Activated T-helper 1 cell treated with anti-CD3 and anti-CD28 coated beads, Interleukin-2, amount 50 U/mL, for 16 hours (primary cell): Measurements from ENCODE around the gene RIC1.
"Not testable (repeated sequence)": the region's sequence is repeated elsewhere in the genome, so short reads cannot be mapped to it uniquely, and the experiment has no call there.

Source experiments
- DNase-seq, 2 donors: peaks; one replicate each; pipeline ENCODE4 v3.0.0-alpha.2; 2020; ENCODE audit warnings: low read depth in 1 of 2, low spot score in 1 of 2

The RIC1 gene

DNA sequence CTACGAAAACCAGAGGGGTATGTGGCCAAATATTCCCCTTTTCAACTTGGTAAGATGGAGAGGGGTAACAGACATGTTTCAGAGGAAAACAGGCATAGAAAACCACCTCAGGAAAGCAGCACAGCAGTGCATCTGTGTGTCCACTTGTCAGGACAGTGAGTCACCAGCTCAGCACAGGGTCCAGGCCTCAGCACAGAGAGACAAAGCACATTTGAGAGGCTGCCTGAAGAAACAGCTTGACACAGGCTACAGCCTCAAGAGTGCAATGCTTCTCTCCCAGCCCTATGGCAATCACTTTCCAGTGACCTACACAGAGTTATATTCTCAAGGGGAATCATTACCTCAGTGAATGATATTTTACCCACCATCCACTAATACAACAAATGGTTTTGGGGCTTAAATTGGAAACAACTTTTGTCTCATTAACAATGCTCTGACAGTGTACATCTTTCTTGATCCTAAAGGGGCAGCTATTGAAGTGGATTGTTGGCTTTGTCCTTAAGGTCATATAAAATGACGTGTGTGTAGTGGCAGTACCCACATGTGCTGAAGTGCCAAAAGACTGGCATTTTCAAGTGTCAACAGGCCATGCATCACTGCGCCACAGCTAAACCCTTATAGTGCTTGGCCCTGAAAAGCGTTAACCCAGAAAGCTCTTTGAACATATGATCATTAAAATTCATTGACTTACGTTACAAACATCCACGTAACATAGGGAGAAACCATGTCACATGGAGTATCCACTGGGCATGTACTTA lies 157.6 kb downstream of the RIC1 start:
- DNase-seq: no peak

DNA sequence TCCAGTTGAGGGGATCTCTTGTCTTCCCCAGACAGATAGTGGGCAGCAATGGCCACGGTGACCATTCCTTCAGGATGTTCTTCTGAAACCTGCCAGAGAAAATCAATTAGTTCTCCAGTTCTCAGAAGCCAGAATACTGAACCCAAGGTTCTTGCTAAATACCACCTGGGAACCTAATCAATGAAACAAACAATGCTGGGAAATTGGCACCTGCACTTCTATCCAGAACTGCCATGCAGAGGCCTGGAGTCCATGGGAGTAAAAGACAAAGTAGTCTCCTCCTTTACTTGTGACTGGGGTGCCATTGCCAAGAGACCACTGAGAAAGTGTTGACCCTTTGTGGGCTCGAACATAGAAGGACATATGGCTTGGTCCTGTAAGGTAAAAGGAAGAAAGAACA lies 158.3 kb downstream of the RIC1 start:
- no peak for DNase-seq

GRCh38 chr9:5787759-5788302 lies 158.9 kb downstream of the RIC1 start:
- no peak for DNase-seq

- no peak for DNase-seq
These were observed 160.6 kb downstream of the RIC1 start for GRCh38 chr9:5789489-5789888.

DNA sequence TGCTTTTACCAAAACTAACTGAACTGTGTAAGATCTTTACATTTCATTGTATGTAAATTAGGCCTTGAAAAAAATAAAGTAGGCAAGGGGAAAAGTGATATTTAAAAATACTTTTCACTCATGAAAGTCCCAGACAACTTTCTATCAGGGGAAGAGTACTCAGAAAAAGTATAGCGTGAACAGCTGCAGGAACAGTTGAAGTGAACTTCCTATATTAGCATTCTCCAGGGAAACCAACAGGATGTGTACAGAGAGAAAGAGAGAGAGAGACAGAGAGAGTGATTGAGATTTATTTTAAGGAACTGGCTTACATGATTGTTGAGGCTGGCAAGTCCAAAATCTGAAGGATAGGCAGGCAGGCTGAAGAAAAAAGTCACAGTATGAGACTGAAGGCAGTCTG lies 162.0 kb downstream of the RIC1 start:
- no peak for DNase-seq

DNA sequence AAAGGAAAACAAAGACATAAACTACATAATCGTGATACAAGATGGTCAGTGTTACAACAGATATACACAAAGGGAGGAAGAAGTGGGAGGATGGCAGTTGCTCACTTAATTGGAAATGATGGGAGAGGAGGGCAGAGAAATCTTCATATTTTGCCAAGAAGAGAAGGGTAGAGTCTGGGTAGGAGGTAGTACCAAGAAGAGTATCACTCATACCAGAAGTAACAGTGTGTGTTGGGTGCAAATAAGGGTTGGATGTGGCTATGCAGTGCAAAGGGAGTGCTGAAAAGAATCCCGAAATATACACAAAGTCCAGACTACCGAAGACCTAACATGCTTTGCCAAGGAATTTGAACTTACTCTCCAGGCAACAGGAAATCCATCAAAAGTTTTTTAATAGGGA lies 163.0 kb downstream of the RIC1 start:
- DNase-seq: no peak

GRCh38 chr9:5793812-5794211 lies 164.9 kb downstream of the RIC1 start:
- no peak for DNase-seq

DNA sequence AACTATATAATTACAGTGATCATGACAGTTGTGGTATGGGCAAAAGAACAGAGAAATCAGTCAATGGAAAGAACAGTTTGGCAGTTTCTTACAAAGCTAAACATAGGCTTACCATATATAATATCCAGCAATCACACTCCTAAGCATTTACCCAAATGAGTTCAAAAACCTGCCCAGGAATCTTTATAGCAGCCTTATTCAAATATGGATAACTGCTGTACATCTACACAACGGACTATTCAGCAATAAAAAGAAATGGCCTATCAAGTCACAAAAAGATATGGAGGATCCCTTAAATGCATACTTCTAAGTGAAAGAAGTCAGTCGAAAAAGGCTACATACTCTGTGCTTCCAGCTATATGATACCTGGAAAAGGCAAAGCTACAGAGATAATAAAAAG lies 167.4 kb downstream of the RIC1 start:
- DNase-seq: no peak

GRCh38 chr9:5798581-5798980 lies 169.7 kb downstream of the RIC1 start:
- no peak for DNase-seq

- no peak for DNase-seq
These were observed 170.4 kb downstream of the RIC1 start for GRCh38 chr9:5799314-5799713.

DNA sequence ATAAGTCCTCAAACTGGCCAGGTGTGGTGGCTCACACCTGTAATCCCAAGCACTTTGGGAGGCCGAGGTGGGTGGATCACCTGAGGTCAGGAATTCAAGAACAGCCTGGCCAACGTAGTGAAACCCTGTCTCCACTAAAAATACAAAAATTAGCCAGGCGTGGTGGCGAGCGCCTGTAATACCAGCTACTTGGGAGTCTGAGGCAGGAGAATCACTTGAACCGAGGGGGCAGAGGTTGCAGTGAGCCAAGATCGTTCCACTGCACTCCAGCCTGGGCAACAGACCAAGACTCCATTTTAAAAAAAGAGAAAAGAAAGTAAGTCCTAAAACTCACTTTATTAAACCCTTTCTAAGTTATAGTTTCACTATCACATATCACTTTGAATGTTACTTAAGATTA lies 171.5 kb downstream of the RIC1 start:
- DNase-seq: not testable (repeated sequence)

DNA sequence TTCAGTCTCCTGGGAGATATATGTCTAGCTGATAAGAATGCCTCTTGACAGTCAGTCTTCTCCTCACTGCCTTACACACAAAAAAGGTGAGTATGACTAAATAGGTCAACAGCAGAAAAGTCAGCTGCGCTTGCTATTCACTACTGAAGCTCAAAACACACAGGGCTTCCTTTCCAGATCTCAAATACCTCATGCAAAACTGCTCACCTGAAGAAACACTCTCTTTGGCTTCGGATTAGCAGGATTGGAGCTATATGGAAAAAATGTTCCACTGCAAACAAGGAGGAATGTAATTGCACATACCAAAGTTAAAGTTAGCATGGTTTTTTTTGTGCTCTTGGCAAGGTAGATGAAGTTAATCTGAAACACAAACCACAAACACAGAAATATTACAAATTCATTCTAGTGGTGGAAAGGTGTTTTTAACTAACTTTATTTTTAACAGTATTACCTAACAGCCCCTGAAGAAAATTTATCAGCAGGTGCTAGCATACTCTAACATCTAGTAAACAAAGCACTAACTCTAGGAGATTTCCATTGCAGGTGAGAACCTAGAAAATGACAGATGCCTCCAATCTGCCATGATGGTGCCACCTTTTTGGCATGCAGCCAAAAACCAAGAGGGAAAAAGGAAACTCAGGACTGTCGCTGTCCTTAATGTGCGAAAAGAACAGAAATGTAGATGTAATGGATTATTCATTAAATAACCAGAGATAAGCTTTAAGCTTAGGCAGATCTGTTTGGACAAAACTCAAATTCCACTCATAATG lies 172.2 kb downstream of the RIC1 start:
- no peak for DNase-seq

DNA sequence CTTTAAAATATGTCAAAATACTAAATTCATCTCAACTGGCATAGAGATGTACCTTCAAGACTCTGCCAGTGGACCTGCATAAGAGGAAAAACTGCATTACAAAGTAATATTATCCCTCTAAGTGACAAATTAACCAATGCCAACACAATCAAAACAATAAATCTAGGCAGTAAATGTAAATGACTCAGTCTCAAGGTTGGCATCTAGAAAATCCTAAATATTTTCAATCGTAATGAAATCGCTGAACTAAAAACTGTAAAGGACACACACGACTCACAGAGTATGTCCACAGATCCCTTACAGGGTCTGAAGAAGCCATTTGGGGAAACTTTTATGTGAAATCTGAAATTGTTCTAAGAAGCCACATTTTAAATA lies 172.8 kb downstream of the RIC1 start:
- no peak for DNase-seq

- DNase-seq: no peak
These were observed 176.6 kb downstream of the RIC1 start for GRCh38 chr9:5805478-5805877.

GRCh38 chr9:5811751-5812150 lies 182.8 kb downstream of the RIC1 start:
- no peak for DNase-seq

DNA sequence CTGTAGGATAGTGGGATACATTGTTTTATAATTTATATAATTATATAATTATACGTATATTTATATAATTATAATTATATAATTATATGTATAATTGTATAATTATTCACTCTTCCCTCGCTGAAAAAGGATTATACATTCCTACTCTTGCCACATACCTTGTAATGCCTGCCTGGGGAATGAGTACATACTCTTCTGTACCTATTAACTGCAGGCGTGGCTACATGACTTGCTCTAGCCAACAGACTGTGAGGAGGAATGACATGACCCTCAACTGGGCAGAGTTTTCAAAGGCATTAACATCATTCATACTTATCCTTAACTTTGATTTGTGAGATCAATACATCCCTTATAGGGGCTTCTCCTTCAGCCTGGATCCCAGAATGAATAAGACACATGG lies 184.9 kb downstream of the RIC1 start:
- no peak for DNase-seq

GRCh38 chr9:5815461-5815860 lies 186.6 kb downstream of the RIC1 start:
- no peak for DNase-seq

GRCh38 chr9:5817862-5818261 lies 189.0 kb downstream of the RIC1 start:
- DNase-seq: no peak

DNA sequence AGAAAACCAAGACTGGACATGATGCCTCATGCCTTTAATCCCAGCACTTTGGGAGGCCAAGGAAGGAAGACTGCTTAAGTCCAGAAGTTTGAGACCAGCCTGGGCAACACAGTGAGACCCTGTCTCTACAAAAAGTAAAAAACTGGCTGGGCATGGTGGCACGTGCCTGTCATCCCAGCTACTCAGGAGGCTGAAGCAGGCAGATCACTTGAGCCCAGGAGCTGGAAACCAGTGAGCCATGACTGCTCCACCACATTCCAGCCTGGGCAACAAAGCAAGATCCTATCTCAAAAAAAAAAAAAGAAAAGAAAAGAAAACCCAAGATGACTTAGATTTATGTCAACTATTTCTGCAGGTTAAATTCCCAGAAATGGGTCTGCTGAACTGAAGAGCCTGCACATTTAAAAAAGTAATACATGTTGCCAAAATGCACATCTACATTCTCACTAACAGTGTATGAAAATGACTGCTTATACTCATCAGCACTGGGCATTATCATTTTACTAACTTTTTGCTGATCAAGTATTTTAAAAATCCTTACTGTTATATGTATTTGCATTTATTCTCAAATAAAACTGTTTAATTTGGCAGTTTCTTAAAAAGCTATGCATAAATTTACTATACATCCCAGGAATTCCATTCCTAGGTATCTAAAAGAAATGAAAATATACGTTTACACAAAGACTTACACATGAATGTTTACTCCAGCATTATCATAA lies 189.7 kb downstream of the RIC1 start:
- DNase-seq: no peak

GRCh38 chr9:5819174-5819573 lies 190.3 kb downstream of the RIC1 start:
- DNase-seq: no peak

DNA sequence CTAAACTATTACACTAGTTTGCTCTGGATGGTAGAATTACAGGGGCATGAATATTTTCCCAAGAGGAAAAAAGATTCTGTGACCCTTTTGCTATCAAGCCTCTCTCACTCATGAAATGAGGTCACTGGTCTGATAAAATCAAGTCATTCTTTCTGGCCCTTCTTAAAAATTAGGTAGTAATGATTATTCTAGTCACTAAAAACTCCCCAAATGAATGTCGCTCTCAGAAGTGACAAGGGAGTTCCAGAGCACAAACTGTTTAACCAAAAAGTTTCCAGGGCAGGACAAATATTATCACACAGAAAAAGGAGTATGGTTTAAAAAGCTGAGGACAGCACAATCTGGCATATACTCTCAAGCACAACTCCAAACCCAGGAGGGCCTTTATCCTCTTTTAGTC lies 191.5 kb downstream of the RIC1 start:
- DNase-seq: no peak

DNA sequence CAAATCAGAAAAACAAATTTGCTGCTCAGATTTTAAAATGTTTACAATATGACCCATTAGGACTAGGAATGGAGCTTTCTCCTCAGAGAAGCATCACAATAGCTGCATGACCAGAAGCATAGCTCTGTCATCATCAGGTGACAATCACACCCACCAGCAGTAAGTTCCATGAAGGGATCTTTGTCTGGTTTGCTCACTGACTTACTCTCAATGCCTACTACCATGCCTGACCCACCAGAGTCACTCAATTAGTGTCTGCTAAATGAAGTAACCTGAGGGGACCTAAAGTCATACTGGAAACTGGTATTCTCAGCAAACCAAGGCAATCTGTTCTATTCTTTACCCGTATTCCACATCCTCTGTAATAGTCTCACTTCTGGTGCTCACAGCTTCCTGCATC lies 196.3 kb downstream of the RIC1 start:
- DNase-seq: no peak
